Measurements from ENCODE around the gene C19orf25.
A peak's percentile ranks its signal among the peaks of the same experiment; 100 is the strongest.
"Not testable (repeated sequence)": the region's sequence is repeated elsewhere in the genome, so short reads cannot be mapped to it uniquely, and the experiment has no call there.

C19orf25 gene

GRCh38 chr19:1495051-1495798 is 16.2 kb upstream of the C19orf25 start:
- DNase-seq = no peak

GRCh38 chr19:1494115-1494815 is 15.2 kb upstream of the C19orf25 start:
- no peak for DNase-seq

- no peak for DNase-seq
Measured at GRCh38 chr19:1492474-1493006, 13.5 kb upstream of the C19orf25 start.

- DNase-seq = no peak
Measured at GRCh38 chr19:1491849-1492170, 12.8 kb upstream of the C19orf25 start.

- no peak for DNase-seq
Measured at GRCh38 chr19:1491114-1491848, 12.3 kb upstream of the C19orf25 start, which contains the start of gene REEP6. Gene REEP6 (plus strand): TSS chr19:1491181. CDS start chr19:1491270, 89 bp downstream.

- DNase-seq = peak; percentile 93
Measured at GRCh38 chr19:1490311-1491113, 11.5 kb upstream of the C19orf25 start, which contains the start of gene PCSK4. Gene PCSK4 (minus strand): TSS chr19:1490350. CDS start chr19:1490346, 4 bp downstream.

GRCh38 chr19:1489463-1490310 is 10.7 kb upstream of the C19orf25 start:
- no peak for DNase-seq

GRCh38 chr19:1488282-1488601 is 9.2 kb upstream of the C19orf25 start:
- DNase-seq = no peak

GRCh38 chr19:1487576-1488281 is 8.7 kb upstream of the C19orf25 start:
- DNase-seq = no peak

- DNase-seq = no peak
Measured at GRCh38 chr19:1486720-1487575, 7.9 kb upstream of the C19orf25 start.

GRCh38 chr19:1483979-1484428 is 5.0 kb upstream of the C19orf25 start:
- no peak for DNase-seq

- no peak for DNase-seq
Measured at GRCh38 chr19:1483131-1483978, 4.3 kb upstream of the C19orf25 start.

GRCh38 chr19:1482361-1483130 is 3.5 kb upstream of the C19orf25 start:
- no peak for DNase-seq

- no peak for DNase-seq
Measured at GRCh38 chr19:1481893-1482360, 2.9 kb upstream of the C19orf25 start.

GRCh38 chr19:1481224-1481892 is 2.3 kb upstream of the C19orf25 start:
- no peak for DNase-seq

- not testable (repeated sequence) for DNase-seq
Measured at GRCh38 chr19:1477056-1477455, 2.0 kb downstream of the C19orf25 start.

- no peak for DNase-seq
Measured at GRCh38 chr19:1475751-1476437, 3.1 kb downstream of the C19orf25 start.
